GM12892 (cell line): ENCODE results near the gene G6PD.

Source experiments
- POLR2A ChIP-seq: IDR thresholded peaks from 2 replicates; pipeline ENCODE4 v1.6.1; 2011; ENCODE audit warnings: low read depth, low read length, control low read depth
- POLR2AphosphoS5 ChIP-seq: IDR thresholded peaks from 2 replicates; pipeline ENCODE4 v1.6.1; 2011; ENCODE audit warnings: low read depth, low read length, control low read depth
- TAF1 ChIP-seq: IDR thresholded peaks from 2 replicates; pipeline ENCODE4 v1.6.1; 2011; ENCODE audit warnings: low read depth, mild to moderate bottlenecking, control low read depth, low read length, borderline replicate concordance

- no peak for TF ChIP-seq POLR2A
- no peak for TF ChIP-seq POLR2AphosphoS5
- no peak for TF ChIP-seq TAF1
Observed at GRCh38 chrX:154485150-154486051, 61.2 kb downstream of the G6PD start.
